COLO668 (cell line): Measurements from ENCODE around the gene GPR17.

Experiments used
- DNase-seq: peaks from one replicate; lab custom pipeline; 2025; ENCODE audit not compliant: unreplicated experiment; lab: John Stamatoyannopoulos, UW

GPR17 gene

DNA sequence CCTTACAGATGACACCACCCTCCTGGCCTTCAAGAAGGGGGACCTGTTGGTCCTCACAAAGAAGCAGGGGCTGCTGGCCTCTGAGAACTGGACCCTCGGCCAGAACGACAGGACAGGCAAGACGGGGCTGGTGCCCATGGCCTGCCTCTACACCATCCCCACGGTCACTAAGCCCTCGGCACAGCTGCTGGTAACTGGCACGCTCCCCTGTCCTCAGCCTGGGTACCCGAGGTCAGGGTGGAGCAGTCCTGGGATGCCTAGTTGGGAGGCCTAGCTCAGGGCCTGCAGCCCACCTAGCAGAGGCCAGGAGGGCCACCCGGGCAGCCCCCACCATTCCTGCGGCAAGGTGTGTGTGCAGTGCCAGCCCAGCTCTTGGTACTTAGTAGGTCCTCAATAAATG is 16.3 kb upstream of the GPR17 start:
- no peak for DNase-seq

GRCh38 chr2:127630096-127630863 is 15.7 kb upstream of the GPR17 start:
- DNase-seq: no peak

- DNase-seq: no peak
These were observed 15.0 kb upstream of the GPR17 start for GRCh38 chr2:127630864-127631540.

GRCh38 chr2:127631541-127631996 is 14.4 kb upstream of the GPR17 start:
- DNase-seq: no peak

- no peak for DNase-seq
These were observed 13.9 kb upstream of the GPR17 start for GRCh38 chr2:127631997-127632581.

GRCh38 chr2:127632592-127633489 is 13.1 kb upstream of the GPR17 start:
- no peak for DNase-seq

GRCh38 chr2:127633556-127634065 is 12.3 kb upstream of the GPR17 start:
- no peak for DNase-seq

- DNase-seq: peak; percentile 52
These were observed 11.8 kb upstream of the GPR17 start for GRCh38 chr2:127634066-127634617.

- DNase-seq: no peak
These were observed 11.2 kb upstream of the GPR17 start for GRCh38 chr2:127634626-127635379.

DNA sequence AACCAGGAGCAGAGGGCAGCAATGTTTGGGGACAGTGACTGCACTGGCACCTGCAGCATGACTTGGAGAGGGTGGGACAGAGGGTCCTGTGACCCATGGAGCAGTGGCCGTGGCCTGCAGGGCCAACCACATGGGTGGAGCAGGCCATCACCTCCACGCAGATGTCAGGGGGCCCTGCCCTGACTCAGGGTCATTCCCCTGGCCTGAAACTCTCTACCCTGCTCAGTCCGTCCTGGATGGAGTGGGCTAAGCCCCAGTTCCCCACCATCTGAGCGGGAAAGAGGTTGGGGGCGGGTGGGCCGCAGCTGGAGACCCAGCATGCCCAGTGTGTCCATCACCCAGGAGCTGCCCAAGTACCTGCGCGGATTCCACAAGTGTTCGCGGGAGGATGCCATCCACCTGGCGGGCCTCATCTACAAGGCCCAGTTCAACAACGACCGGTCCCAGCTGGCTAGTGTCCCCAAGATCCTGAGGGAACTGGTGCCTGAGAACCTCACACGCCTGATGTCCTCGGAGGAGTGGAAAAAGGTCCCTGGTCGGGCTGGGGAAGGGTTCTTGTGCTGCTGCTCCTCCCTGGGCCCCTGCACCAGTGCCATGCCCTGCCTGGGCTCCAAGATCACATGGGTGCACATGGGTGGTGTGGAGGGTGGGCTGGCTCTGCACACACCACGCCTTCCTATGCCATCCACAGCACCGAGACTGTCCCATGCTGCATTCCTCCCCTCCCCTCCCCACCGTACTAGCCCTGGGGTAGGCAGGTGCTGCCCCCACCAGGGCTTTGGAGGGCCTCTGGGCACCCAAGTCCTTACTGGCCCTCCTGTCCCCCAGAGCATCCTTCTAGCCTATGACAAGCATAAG is 10.3 kb upstream of the GPR17 start:
- no peak for DNase-seq

GRCh38 chr2:127636248-127637235 is 9.4 kb upstream of the GPR17 start:
- no peak for DNase-seq

GRCh38 chr2:127637236-127637630 is 8.7 kb upstream of the GPR17 start:
- no peak for DNase-seq

DNA sequence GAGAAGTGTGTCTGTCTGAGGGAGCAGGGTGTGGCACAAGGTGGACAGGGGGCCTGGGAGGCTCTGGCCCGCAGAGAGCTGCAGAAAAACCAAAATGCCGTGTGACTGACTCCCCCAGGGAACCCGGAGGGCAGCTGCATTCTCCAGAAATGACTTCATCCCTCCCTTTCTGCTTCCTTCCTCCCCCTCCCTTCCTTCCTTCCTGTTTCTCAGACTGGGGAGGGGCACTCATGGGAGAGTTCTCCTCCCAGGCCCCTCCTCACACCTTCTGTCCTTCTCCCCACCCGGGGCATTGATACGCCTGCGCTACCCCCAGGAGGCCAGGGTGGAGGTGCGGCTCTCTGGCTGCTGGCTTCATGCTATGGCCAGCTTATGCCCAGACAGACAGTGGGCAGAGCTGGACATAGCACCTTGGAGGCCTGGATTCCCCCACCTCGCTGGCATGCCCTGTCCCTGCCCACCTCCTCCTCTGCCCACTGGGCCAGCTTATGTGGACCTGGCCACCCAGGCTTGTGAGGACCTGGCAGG is 8.2 kb upstream of the GPR17 start:
- no peak for DNase-seq

- DNase-seq: no peak
These were observed 7.4 kb upstream of the GPR17 start for GRCh38 chr2:127638361-127639110.

DNA sequence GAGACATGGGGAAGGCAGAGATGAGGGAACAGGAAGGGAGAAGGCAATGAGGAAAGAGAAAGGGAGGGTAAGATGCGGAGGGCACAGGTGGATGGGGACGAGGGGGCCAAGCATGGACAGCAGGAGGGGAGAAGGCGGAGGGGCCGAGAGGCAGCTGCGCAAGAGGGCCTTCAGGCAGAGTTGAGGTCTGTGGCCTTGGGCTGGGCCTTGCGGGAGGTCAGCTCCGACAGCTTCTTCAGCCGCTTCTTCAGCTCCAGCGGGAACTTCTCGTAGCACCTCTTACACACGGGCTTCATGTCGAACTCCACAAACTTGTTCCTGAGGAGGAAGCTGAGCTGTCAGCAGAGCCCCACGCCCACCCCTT is 6.9 kb upstream of the GPR17 start:
- no peak for DNase-seq

GRCh38 chr2:127640082-127641072 is 5.6 kb upstream of the GPR17 start:
- DNase-seq: peak; percentile 83
